Measurements from ENCODE around the gene LPCAT3. TPM values are rescaled to one million over a fixed set of nuclear protein-coding genes. Genes with fewer than 3 reads are reported as not detected.

Gene LPCAT3
- total RNA-seq, 3 donors from 2014 or later, result 79.8 to 121 (median 102) TPM

DNA sequence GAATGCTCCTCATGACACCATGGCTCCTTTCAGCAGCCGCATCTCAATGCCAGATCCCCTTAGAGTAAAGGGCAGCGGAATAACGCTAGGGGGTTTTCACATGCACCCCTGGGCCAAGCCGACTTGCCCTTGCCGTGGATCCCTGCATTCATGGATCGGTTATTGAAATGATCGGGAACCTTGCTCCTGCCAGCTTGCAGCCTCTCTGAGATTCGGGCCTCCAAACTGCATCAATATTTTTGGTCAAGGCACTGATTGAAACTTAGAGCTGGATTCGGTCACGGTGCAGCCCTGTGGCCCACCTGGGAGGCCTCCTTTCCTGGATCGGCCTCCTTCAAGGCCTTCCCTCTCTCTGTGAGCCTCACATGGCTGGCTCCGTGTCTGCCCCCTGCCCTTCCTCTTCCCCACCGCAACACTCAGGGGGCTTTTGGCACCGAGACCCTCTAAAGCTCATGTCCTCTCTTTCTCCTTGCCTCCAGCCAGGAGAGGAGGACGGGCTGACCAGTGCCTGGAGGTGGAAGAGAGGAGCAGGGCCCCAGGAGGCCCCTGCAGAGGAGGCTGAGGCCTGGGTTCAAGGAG lies 65.3 kb downstream of the LPCAT3 start:
- no peaks in the 10 kb centered on the region for H3K36me3 ChIP-seq (ENCODE audit: low read depth)
- ATAC-seq, result no peak
- peak in 1 of 3 donors; percentile 49 for DNase-seq
- TF ChIP-seq CTCF (IDR thresholded peaks at IDR 0.05), result no peak
- peaks cover 16% of the 10 kb centered on the region for H3K4me1 ChIP-seq (ENCODE audit: low read depth)
- intact Hi-C loops (cut with DNase I, micrococcal nuclease), result no loop called here
- no peak overlapping the region for H3K4me3 ChIP-seq
- no peaks in the 10 kb centered on the region for H3K9me3 ChIP-seq

DNA sequence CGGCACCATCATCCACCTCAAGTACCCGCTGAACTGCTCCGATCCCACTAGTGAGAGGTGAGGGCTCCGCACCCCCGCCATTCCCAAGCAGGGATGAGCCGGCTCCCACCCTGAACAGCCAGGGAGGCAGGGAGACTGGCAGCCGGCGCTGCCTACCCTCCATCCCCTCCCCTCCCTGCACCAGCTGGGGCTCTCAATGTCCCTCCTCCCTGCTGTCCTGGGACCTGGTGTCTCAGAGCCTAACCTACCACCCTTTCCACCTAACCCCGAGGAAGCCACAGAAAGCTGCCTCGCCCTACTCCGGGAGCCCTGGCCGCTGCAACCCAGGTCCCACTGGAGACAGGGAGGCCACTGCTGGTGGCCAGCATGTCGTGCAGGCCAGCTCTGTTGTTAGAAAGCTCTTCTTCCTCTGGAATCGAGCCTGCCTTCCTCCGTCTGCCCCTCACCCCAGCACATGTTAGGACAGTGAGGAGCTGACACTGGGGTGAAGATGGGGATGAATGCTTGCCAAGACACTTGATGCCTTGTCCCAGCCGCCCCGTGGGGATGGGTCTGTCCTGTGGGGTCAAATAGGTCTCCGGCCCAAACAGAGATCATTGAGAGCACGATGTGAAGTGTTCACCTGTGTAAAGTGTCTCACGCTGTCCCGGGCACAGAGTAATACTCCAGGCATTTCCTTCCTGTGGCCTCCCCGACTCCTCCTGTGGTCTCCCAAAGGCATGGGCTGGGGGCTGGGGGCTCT lies 66.0 kb downstream of the LPCAT3 start:
- ATAC-seq, result no peak
- H3K36me3 ChIP-seq (ENCODE audit: low read depth), result no peaks in the 10 kb centered on the region
- H3K4me3 ChIP-seq, result no peak overlapping the region
- peak in 2 of 3 donors; percentile 36 to 58 for DNase-seq
- H3K4me1 ChIP-seq (ENCODE audit: low read depth), result peaks cover 16% of the 10 kb centered on the region
- intact Hi-C loops (cut with DNase I, micrococcal nuclease), result no loop called here
- no peak for TF ChIP-seq CTCF (IDR thresholded peaks at IDR 0.05)
- H3K9me3 ChIP-seq, result no peaks in the 10 kb centered on the region

GRCh38 chr12:6951551-6952120 lies 66.6 kb downstream of the LPCAT3 start:
- Histone ChIP-seq H3K9me3 (no peaks in the 10 kb centered on the region), H3K4me1 (ENCODE audit: low read depth) (peaks cover 16% of the 10 kb centered on the region), H3K4me3 (no peak overlapping the region), H3K36me3 (ENCODE audit: low read depth) (no peaks in the 10 kb centered on the region)
- ATAC-seq, result no peak
- DNase-seq, result peak in 2 of 3 donors; percentile 31 to 58
- intact Hi-C loops (cut with DNase I, micrococcal nuclease), result no loop called here
- TF ChIP-seq CTCF (IDR thresholded peaks at IDR 0.05), result no peak

DNA sequence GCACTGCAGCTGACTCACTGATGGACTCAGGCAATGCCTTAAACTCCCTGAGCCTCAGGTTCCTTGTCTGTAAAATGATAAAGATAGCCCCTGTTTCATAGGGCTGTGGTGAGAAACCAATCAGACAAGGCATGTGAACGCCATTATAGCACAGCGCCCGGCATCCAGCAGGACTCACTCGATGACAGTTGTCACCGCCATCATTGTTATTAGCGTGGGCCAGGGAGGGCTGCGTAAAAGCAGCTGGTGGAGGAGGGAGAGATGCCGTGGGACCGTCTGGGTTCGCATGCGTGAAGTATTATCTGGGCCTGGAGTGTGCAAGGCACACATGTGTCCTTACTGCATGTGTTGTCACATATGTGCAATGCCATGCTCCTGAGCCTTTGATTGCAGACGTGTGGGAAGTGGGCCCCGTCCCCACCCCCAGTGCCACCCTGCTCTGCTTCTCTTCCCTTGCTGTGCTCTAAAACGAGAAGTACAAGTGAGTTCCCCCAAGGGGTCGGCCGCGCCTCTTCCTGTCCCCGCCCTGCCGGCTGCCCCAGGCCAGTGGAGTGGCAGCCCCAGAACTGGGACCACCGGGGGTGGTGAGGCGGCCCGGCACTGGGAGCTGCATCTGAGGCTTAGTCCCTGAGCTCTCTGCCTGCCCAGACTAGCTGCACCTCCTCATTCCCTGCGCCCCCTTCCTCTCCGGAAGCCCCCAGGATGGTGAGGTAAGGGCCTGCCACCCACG lies 67.3 kb downstream of the LPCAT3 start, which contains the start of gene PTPN6:
PTPN6 (plus strand) TSS at position 546 of the 730 bp plus-strand sequence; CDS start at position 703, 157 bp downstream.
- H3K4me1 ChIP-seq (ENCODE audit: low read depth), result peaks cover 21% of the 10 kb centered on the region
- intact Hi-C loops (cut with DNase I, micrococcal nuclease), result no loop called here
- H3K36me3 ChIP-seq (ENCODE audit: low read depth), result no peaks in the 10 kb centered on the region
- ATAC-seq, result peak; percentile 32
- H3K4me3 ChIP-seq, result no peak within 1 kb of the TSS
- H3K9me3 ChIP-seq, result no peaks in the 10 kb centered on the region
- TF ChIP-seq CTCF (IDR thresholded peaks at IDR 0.05), result no peak
- peak; percentile 58 to 92 (median 76) for DNase-seq

DNA sequence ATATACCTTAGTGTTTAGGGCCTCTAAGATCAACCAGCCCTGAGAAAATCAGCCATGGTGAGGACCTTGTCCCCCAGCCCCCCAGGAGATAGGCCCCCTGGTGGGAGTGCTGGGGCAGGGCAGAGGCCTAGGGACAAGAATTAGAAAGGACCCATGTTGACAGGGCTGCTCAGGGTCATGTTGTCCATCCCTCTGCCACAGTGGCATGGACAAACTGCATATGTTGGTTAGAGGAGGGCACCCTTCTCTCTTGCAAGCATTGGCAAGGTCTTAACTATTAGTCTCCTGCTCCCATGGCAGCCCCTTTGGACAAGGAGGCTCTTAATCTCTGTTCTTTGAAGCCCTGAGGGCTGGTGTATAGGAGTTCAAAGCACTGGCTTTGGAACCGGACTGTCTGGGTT lies 67.9 kb downstream of the LPCAT3 start:
- Histone ChIP-seq H3K36me3 (ENCODE audit: low read depth) (no peaks in the 10 kb centered on the region), H3K4me1 (ENCODE audit: low read depth) (peaks cover 27% of the 10 kb centered on the region), H3K4me3 (no peak overlapping the region), H3K9me3 (no peaks in the 10 kb centered on the region)
- intact Hi-C loops (cut with DNase I, micrococcal nuclease), result no loop called here
- DNase-seq, result peak in 2 of 3 donors; percentile 15 to 42
- ATAC-seq, result no peak
- TF ChIP-seq CTCF (IDR thresholded peaks at IDR 0.05), result no peak
